ENCODE results near the gene TBC1D8. TPM values are rescaled to one million over a fixed set of nuclear protein-coding genes. Genes with fewer than 3 reads are reported as not detected.

TBC1D8 gene
- total and polyA plus RNA-seq, 9 of the 15 experiments (the other 6 are each of a cell fraction or from before 2014, with no cell fraction given): 0.36 to 1.3 (median 0.82) TPM

- Histone ChIP-seq H3K9me3 (replicated peaks; ENCODE audit: control insufficient read depth, insufficient read depth, low read depth, low read length) (no peaks in the 10 kb centered on the region), H3K9me1 (ENCODE audit: control insufficient read depth, insufficient read depth, low read length) (no peaks in the 10 kb centered on the region), H3K4me1 (replicated peaks in 1 of 2; ENCODE audit: control insufficient read depth in 2 of 2, insufficient read depth in 2 of 2, low read length in 2 of 2) (no peaks in the 10 kb centered on the region; a peak in 2 of 5 replicates), H3K36me3 (ENCODE audit: control insufficient read depth, insufficient read depth, low read length) (no peaks in the 10 kb centered on the region), H3K4me3 (no peak overlapping the region), H3K4me2 (ENCODE audit: insufficient read depth, low read length) (no peak overlapping the region), H2AFZ (ENCODE audit: low read depth, low read length) (no peak overlapping the region), H3K79me2 (ENCODE audit: control insufficient read depth, insufficient read depth, low read length) (no peaks in the 10 kb centered on the region), H4K20me1 (replicated peaks; ENCODE audit: control insufficient read depth, insufficient read depth, low read length) (no peaks in the 10 kb centered on the region), H3K27me3 (ENCODE audit: control insufficient read depth in 2 of 2, insufficient read depth in 2 of 2, low read length in 2 of 2) (peaks cover 9 to 19% of the 10 kb centered on the region in 2 experiments; a peak in 3 of 5 replicates), H3K9ac (ENCODE audit: insufficient read depth in 1 of 2, low read depth in 2 of 2, low read length in 2 of 2) (no peak overlapping the region), H3K27ac (ENCODE audit: extremely low read depth, low read depth, low read length) (no peak overlapping the region)
- TF ChIP-seq ZNF696 (CRISPR knock-in tag; conservative IDR thresholded peaks at IDR 0.05) (no peak), SPI1 (IDR thresholded peaks at IDR 0.05; ENCODE audit: borderline replicate concordance, low read depth, low read length) (peak; percentile 54; the same call in 1 of the 2 replicates)
- FAIRE-seq: no peak
- in situ Hi-C loops (cut with MboI) (loop anchor here (5.0 kb wide), 1 partner anchor 179 kb away; no protein-coding TSS in a partner anchor), intact Hi-C loops (cut with micrococcal nuclease) (no loop called here)
- CTCF ChIA-PET (ENCODE audit: low intra/inter-chr PET ratio): no interaction called here
- 40% methylated on average over 8 of the region's 8 CpGs for WGBS (ENCODE audit: insufficient coverage, low coverage, missing lambda C conversion rate)
- no peak for DNase-seq (ENCODE audit: extremely low read depth in 1 of 4, low spot score in 3 of 4)
- ATAC-seq: no peak
- BruUV-seq (replicated peaks): no TSS peak
- POLR2A ChIA-PET: interaction anchor here (0.7 to 1.5 kb wide), 3 partner anchors 10 to 24 kb away, joined by 3 to 4 read pairs (median 3); no protein-coding TSS in a partner anchor
These were observed 123.3 kb downstream of the TBC1D8 start for GRCh38 chr2:101027852-101028251.

GRCh38 chr2:101026923-101027469 lies 124.2 kb downstream of the TBC1D8 start:
- H3K36me3 ChIP-seq (ENCODE audit: control insufficient read depth, insufficient read depth, low read length): no peaks in the 10 kb centered on the region
- POLR2A ChIA-PET: interaction anchor here (0.7 to 1.5 kb wide), 3 partner anchors 11 to 23 kb away, joined by 3 to 4 read pairs (median 3); no protein-coding TSS in a partner anchor
- no peaks in the 10 kb centered on the region; a peak in 2 of 5 replicates for H3K4me1 ChIP-seq (replicated peaks in 1 of 2; ENCODE audit: control insufficient read depth in 2 of 2, insufficient read depth in 2 of 2, low read length in 2 of 2)
- H3K27me3 ChIP-seq (ENCODE audit: control insufficient read depth in 2 of 2, insufficient read depth in 2 of 2, low read length in 2 of 2): peaks cover 3 to 12% of the 10 kb centered on the region in 2 experiments; a peak in 2 of 5 replicates
- no peak overlapping the region for H3K27ac ChIP-seq (ENCODE audit: extremely low read depth, low read depth, low read length)
- no peaks in the 10 kb centered on the region for H3K79me2 ChIP-seq (ENCODE audit: control insufficient read depth, insufficient read depth, low read length)
- no peak overlapping the region for H2AFZ ChIP-seq (ENCODE audit: low read depth, low read length)
- 64% methylated on average over 13 of the region's 15 CpGs for WGBS (ENCODE audit: insufficient coverage, low coverage, missing lambda C conversion rate)
- CTCF ChIA-PET (ENCODE audit: low intra/inter-chr PET ratio): interaction anchor here (0.7 kb wide), 1 partner anchor 31 kb away, joined by 3 read pairs; no protein-coding TSS in a partner anchor
- FAIRE-seq (no peak), ATAC-seq (peak; percentile 27; the same call in 1 of the 3 replicates), DNase-seq (ENCODE audit: extremely low read depth in 1 of 4, low spot score in 3 of 4) (no peak)
- no TSS peak for BruUV-seq (replicated peaks)
- H3K4me2 ChIP-seq (ENCODE audit: insufficient read depth, low read length): no peak overlapping the region
- in situ Hi-C loops (cut with MboI) (loop anchor here (5.0 kb wide), 1 partner anchor 180 kb away; no protein-coding TSS in a partner anchor), intact Hi-C loops (cut with micrococcal nuclease) (no loop called here)
- H3K9me3 ChIP-seq (replicated peaks; ENCODE audit: control insufficient read depth, insufficient read depth, low read depth, low read length): no peaks in the 10 kb centered on the region
- H3K9me1 ChIP-seq (ENCODE audit: control insufficient read depth, insufficient read depth, low read length): no peaks in the 10 kb centered on the region
- no peaks in the 10 kb centered on the region for H4K20me1 ChIP-seq (replicated peaks; ENCODE audit: control insufficient read depth, insufficient read depth, low read length)
- no peak overlapping the region for H3K4me3 ChIP-seq
- no peak overlapping the region for H3K9ac ChIP-seq (ENCODE audit: insufficient read depth in 1 of 2, low read depth in 2 of 2, low read length in 2 of 2)
- TF ChIP-seq POLR2G (IDR thresholded peaks at IDR 0.05; ENCODE audit: low read depth, low read length) (peak; percentile 43; the same call in 1 of the 2 replicates), XRCC3 (IDR thresholded peaks at IDR 0.05) (no peak)

Measured in K562 (cell line).